EH (cell line): Measurements from ENCODE around the gene ELF4.

Source experiments
- DNase-seq: peaks from one replicate; pipeline ENCODE4 v3.0.0-alpha.2; 2015; ENCODE audit warnings: low read depth

Gene ELF4

DNA sequence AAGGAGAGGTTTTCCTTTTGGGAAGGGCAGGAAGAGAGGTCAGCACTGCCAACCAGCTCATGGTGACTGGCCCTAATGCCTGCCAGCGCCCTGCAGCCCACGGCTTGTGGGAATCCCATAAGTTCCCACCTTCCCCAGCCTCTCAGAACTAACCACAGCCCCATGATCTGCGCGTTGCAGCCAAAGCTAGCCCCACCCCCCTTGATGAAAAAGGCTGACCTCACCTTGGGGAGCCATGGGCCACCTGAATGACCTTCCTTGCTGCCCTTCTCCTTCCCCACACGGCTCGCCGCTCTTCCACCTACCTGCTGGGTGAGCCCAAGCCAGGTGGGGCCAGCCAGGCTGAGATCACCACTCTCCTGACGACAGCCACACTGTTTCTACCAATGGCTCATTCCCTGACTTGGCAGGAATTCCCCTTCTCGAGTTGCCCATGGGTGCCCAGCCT, 3.9 kb upstream of the ELF4 start:
- peak; percentile 12 for DNase-seq

DNA sequence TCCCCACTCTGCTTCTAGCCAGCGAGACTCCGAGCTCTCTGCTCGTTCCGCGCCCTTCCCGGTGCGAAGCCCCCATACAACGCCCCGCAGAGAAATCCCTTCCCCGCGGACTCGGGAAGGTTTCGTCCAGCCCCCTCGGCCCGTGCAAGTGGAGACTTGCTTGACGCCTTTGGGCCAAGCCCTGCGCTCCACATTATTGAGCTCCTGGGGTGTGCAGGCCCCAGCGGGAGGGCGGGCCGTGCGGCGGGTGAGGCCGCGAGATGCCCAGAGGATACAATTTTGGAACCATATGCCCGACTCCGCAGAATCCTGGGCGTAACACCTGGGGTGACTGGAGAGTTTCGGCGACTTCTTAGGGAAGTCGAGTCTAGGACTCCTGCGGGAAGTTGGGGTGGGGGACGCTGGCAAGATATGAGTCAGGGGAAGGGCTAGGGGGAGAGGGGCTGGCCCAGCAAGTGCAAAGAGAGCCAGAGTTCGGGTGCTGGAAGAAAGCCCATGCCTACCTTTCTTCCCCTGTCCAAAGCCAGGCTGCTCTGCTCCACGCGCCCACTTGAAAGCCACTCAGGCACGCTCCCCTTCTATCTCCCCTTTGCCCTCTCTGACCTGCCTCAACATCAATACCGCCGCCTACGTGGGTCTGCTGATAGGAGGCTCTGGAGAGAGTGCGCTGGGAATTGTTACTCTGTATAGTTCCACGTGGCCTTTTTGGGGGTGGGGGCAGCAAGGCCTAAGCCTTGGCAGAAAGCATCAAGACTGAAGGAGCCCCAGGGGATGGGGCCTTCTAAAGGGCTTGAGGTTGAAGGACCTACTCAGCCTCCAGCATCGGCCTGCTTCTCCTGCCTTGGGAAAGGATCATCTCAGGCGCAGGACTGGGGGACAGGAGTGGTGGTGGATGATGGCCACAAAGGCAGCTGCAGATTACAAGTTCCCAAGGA, 1.2 kb upstream of the ELF4 start:
- peak; percentile 36 for DNase-seq

DNA sequence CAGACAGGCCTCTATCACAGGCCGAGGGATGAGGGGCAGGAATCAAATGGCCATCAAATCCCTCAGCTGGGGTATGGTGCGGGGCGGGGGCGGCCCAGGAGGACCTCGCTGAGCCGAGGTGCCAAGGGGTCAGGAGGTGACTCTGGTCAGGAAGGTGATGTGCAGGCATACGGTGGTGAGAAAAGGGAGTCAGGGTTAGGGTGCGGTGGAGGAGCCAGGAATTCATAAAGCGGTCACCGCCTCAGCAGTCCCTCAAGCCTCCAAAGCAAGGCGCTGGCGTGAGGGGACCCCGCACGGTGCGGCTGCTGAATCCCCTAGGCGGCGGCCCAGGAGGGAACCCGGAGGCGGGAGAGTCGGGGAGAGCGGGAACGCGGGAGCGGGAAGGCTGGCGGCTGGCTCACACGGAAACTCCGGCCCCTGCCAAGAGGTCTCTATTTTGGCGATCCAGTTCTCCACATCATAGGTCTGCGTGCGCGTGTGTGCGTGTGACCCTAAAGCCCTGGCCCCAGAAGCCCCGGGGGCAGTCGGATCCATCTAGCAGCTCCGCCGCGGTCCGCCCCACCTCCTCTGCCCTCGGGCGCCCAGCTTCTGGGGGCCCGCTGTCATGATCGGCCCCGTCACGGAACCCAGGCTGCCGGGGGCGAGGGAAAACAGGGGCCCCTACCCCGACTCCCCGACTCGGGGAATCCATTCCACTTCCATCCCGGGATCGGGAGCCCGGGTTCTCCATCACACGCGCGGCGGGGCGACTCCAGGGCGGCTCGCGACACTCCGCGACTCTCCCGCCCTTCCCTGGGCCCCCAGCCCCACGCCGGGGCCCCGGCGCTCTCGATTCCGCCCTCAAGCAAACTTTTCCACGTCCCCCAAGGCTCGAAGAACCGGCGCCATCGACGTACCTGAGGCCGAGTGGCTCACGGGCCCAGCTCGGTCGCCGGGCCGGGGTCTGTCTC, 593 bp downstream of the ELF4 start:
- DNase-seq, result peak; percentile 57

- peak; percentile 53 for DNase-seq
These were observed 1.5 kb downstream of the ELF4 start for GRCh38 chrX:130108647-130109428.

DNA sequence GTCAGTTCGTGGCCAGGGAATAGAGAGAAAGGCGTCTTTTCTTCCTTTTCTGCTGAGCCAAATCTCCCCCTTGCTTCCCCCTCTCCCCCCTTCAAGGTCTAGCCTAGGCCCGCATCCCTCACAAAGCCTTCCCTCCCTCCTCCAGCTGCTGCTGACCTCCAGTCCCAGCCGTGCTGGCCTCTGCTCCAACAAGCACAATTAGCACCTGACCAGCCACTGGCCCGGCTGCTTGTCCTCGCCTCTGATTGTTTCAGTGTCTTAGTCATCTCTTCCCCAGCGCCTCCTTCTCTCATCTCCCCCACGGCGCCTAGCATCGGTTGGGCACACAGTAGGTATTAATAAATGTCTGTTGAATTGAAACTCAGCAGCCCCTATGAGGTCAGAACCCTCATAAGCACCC, 4.2 kb downstream of the ELF4 start:
- DNase-seq, result no peak

DNA sequence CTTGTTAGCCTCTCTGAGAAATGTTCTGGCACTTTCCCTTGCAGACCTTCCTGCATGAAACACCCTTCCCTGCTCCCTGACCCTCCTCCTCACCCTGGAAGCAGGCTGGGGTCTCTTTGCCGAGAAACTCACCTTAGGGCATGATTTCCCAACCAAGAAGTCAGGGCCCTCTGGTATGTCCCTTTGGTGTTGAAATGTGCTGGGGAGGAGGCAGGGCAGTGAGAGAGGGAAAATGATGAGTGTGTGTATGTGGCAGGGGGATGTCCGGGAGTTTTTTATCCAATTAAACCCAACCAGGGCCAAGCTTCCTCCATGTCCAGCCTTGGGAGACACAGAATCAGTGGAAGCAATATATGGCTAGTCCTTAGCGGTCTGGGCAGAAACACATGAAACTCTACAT, 5.1 kb downstream of the ELF4 start:
- DNase-seq, result no peak

DNA sequence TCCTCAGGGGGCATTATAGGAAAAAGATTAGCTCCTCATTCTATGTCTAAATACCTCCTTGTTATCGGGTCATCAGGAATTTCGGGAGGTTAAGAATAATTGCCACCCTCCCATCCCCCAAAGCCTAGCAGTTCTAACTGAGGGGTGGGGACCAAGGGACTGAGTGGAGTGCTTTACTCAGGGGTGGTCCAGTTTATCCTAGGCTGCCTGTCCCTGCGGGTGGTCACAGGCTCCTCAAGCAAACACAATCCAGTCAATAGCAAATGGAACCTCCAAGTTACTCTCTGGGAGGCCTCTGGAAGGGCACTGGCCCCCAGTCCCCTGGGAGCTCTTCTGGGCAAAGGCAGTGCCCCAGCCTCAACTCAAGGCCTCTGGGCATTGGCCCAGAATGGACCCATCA, 6.7 kb downstream of the ELF4 start:
- no peak for DNase-seq

- peak; percentile 68 for DNase-seq
These were observed 10.1 kb downstream of the ELF4 start for GRCh38 chrX:130100180-130100579.

- DNase-seq, result no peak
These were observed 12.1 kb downstream of the ELF4 start for GRCh38 chrX:130098210-130098552.

- no peak for DNase-seq
These were observed 12.6 kb downstream of the ELF4 start for GRCh38 chrX:130097507-130098209.

- no peak for DNase-seq
These were observed 14.9 kb downstream of the ELF4 start for GRCh38 chrX:130095249-130096030.

DNA sequence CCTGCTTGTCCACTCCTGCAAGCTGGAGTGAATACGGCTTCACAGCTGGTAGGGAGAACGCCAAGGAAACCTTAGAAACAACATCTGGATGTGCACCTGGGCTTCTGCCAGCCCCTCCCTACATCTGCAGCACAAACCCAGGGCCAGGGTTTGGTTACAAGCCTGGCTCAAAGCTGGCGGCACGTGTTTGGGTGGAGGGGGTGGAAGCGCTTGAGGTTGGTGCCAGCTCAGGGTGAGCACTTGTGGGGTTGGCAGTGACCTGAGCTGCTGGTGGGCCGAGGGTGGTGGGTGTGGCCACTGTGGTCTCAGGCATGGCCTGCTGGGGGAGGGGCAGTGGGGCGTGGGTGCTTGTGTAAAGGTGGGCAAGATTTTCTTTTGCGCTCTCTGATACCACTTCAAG, 15.6 kb downstream of the ELF4 start:
- no peak for DNase-seq

GRCh38 chrX:130093271-130093670, 17.0 kb downstream of the ELF4 start:
- no peak for DNase-seq

GRCh38 chrX:130091980-130092522, 18.2 kb downstream of the ELF4 start:
- no peak for DNase-seq

- DNase-seq, result no peak
These were observed 19.9 kb downstream of the ELF4 start for GRCh38 chrX:130090364-130090763.

GRCh38 chrX:130086447-130087206, 23.7 kb downstream of the ELF4 start:
- no peak for DNase-seq

GRCh38 chrX:130085551-130086446, 24.5 kb downstream of the ELF4 start:
- peak; percentile 72 for DNase-seq

DNA sequence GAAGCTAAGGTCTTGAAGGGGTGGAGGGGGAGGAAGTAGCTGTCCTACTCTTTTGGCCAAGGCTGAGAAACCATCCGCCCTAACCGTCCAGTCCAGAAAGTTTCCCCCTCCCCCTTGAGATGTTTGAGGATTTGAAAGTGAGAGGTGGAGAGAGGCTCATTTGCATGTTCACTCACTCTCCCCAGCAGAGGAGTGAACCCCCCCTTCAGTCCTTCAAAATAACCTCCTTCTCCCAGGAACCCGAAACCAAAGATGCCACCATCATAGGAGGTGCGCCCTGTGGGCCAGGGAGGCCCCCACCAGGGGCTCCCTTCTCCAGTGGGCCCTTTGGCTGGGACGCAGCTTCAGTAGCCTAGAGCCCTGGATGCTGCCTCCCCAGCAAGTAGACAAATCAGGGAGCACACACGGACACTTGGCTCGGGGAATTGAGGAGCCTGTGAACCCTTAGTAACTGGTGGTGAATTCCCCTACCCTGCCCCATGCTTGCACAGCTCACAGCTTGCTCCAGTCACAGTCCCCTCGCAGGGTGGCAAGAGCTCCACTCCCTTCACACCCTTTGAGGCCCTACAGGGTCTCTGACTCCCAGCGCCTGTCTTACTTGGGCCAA, 25.6 kb downstream of the ELF4 start:
- DNase-seq, result no peak
